ENCODE data around the gene SNX25.
"Not testable (repeated sequence)": the region's sequence is repeated elsewhere in the genome, so short reads cannot be mapped to it uniquely, and the experiment has no call there.

Gene SNX25

GRCh38 chr4:185309770-185310169, 100.4 kb downstream of the SNX25 start:
- DNase-seq, result no peak

GRCh38 chr4:185311113-185311888, 101.9 kb downstream of the SNX25 start:
- no peak for DNase-seq

- no peak for DNase-seq
Observed at GRCh38 chr4:185312699-185313098, 103.3 kb downstream of the SNX25 start.

DNA sequence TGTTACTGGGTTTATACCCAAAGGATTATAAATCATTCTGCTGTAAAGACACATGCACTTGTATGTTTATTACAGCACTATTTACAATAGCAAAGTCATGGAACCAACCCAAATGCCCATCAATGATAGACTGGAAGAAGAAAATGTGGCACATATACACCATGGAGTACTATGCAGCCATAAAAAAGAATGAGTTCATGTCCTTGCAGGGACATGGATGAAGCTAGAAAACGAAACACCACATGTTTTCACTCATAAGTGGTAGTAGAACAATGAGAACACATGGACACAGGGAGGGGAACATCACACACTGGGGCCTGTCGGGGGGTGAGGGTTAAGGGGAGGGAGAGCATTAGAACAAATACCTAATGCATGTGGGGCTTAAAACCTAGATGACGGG, 108.1 kb downstream of the SNX25 start:
- DNase-seq, result not testable (repeated sequence)

GRCh38 chr4:185317880-185318279, 108.5 kb downstream of the SNX25 start:
- no peak for DNase-seq

DNA sequence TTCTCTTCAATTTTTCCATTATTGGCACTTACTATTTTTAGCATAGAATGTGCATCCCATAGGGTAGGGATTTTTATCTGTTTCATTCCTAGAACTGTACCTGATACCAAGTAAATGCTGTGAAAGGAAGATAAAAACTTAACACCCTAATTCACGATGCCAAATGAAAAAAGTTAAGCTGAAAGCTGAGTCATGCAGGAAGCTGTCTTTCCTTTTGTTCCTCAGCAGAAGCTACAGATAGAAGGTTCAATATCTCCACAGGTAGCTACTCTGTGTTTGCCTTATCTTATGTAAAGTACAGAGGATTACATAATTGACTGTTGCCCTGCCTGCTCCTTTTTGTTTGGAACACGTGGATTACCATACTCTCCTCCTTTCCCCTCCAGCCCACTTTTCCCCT, 109.3 kb downstream of the SNX25 start:
- no peak for DNase-seq

GRCh38 chr4:185322803-185323202, 113.4 kb downstream of the SNX25 start:
- DNase-seq, result no peak

DNA sequence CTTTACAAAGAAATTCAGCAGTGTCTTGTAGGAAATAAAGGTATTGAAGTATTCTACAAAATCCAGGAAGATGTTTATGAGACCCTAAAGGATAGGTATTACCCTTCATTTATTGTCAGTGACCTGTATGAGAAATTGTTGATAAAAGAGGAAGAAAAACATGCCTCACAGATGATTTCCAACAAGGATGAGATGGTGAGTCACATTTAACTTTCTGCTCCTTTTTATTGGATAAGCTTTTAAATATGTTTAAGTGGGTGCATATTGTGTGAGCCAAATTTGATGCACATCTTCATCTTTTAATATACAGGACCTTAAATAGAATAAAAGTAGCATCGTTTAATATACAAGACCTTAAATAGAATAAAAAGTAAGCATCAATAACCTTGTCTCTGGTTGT, 114.2 kb downstream of the SNX25 start:
- DNase-seq, result no peak

DNA sequence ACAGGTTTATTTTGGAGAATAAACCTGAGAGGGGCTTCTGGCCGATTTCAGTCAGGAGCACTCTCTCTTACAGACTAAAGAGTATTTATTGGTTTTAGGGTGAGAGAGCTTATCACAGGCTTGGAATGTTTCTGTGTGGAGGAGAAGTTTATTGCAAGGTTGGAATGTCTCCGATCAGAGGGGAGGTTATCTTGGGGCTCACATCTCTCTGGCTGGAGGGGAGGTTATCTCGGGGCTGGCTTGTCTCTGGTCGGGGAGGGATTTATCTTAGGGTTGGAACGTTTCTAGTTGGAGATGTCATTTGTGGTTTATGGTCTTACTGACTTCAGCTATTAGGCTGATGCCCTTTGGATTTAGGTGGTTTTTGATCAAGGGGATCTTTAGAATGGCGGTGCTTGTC, 115.0 kb downstream of the SNX25 start:
- not testable (repeated sequence) for DNase-seq

DNA sequence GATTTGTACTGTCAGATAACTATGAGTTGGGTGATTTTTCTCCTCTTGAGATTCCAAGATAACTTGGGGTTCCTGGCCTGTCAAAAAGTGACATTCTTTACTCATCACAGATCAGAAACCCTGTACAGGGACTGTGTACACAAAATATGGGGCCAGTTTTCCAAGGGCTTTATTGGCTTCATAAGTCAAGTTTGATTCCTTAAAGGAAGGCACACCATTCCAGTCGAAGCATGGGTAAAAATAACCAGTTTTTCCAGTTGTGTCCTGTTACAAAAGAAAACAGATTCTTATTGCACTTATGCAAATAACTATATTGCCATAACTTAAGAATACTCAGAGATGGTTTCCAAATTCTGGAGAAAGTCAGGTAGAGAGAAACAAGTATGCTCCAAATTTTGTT, 116.3 kb downstream of the SNX25 start:
- not testable (repeated sequence) for DNase-seq

GRCh38 chr4:185328586-185328985, 119.2 kb downstream of the SNX25 start:
- DNase-seq, result no peak

- not testable (repeated sequence) for DNase-seq
Observed at GRCh38 chr4:185329879-185330510, 120.6 kb downstream of the SNX25 start.

GRCh38 chr4:185332575-185333464, 123.4 kb downstream of the SNX25 start:
- DNase-seq, result no peak

DNA sequence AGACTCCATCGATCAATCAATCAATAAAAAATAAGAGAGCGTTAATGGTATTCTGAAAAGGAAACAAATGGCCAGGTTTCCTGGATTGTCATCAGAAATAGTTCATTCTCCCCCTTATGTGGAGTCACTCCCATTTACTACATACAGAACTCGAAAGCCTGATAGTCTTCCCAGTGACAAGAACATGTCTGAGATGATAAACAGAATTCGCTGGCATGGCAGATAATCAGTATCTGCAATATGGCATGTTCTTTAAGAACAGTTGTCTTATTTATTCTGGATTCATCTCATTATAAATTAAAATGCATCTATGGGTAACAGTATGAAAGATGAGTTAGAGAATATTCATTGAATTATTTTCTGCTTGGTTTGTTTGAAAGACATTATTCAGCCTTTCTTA, 124.9 kb downstream of the SNX25 start:
- no peak for DNase-seq

DNA sequence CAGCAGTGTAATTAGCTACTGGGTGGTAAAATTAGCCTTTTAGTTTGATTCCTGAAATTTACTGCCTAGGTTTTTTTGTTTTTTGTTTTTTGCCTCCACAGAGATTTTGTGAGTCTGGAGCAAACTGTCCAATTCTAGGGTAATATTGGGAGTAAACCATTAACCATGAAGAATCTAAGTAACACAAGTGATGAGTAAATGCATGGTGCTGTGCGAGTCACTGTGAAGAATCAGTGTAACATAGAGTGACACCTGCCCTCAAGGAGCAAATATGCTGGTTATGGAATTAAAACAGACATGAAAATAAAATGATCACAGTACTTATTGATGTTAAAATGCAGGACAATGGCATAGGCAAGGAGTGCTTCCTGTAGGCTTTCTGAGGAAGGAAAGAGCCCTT, 126.2 kb downstream of the SNX25 start:
- DNase-seq, result no peak

DNA sequence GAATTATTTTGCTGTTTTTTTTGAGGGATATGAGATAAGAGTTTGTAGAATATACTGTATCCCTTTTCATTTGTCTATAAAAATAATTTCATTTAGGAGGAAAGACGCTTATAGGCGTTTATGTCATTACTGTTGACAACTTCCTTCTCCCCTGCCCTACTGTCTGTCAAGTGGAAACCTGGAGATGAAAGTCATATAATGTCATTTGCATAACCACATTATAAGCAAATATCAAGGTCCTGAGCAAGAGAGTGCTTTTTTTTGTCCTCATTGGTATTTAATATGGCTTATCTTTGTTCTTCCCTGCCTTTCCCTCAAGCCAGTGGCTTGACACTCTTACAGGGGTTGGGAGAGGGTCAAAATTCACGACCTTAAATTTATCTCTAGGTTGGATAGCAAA, 130.5 kb downstream of the SNX25 start:
- DNase-seq, result no peak

GRCh38 chr4:185341377-185341776, 132.0 kb downstream of the SNX25 start:
- no peak for DNase-seq

DNA sequence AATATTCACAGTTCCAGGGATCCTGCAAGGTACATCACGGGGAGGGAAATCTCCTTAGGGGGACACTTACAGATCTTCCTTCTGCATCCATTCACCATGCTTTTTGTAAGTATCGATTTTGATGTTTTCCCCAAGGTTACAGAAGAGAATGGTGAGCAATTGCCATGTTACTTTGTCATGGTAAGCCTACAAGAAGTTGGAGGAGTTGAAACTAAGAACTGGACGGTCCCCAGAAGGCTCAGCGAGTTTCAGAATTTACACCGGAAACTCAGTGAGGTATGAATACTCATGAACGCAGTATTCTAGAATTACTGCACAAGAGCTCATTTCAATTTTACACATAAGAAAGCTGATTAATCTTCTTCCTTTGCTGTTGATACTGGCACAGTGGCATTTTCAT, 132.4 kb downstream of the SNX25 start:
- no peak for DNase-seq

- DNase-seq, result no peak
Observed at GRCh38 chr4:185343726-185344581, 134.6 kb downstream of the SNX25 start.

- DNase-seq, result no peak
Observed at GRCh38 chr4:185344743-185345538, 135.5 kb downstream of the SNX25 start.

DNA sequence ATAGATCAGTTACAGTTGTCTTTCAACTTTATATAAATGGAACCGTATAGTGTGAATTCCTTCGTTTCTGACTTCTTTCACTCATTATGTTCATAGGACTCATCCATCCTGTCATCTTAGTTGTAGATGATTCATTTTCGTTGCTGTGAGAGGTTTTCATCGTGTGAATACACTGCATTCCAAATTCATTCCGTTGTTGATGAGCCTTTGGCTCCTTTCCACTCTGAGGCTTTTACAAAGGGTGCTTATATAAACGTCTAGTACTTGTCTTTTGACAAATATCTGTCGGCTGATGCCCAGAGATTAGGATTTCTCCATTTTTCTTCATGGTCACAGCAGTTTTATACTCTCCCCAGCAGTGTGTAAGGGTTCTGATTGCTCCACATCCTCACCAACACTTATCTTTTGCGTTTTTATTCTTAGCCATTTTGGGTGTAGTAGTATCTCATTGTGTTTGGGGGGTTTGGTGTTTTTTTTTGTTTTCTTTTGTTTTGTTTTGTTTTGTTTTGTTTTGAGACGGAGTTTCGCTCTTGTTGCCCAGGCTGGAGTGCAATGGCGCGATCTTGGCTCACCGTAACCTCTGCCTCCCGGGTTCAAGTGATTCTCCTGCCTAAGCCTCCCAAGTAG, 137.7 kb downstream of the SNX25 start:
- no peak for DNase-seq

Measured in suppressor macrophage treated with lipopolysaccharide for 4 hours (primary cell).